GM12874 (cell line): ENCODE results near the gene SLC9A3.

Source experiments
- CTCF ChIP-seq: IDR thresholded peaks from 2 replicates; pipeline ENCODE4 v1.5.1; 2011; ENCODE audit warnings: low read depth, mild to moderate bottlenecking, control low read depth, low read length, moderate library complexity; ENCODE audit not compliant: insufficient read depth

The SLC9A3 gene

GRCh38 chr5:569868-570361 is 45.7 kb upstream of the SLC9A3 start:
- no peak for TF ChIP-seq CTCF

- no peak for TF ChIP-seq CTCF
Observed at GRCh38 chr5:569358-569867, 45.2 kb upstream of the SLC9A3 start.

- no peak for TF ChIP-seq CTCF
Observed at GRCh38 chr5:568809-569208, 44.6 kb upstream of the SLC9A3 start.

- TF ChIP-seq CTCF, result no peak
Observed at GRCh38 chr5:568061-568781, 44.0 kb upstream of the SLC9A3 start.

- no peak for TF ChIP-seq CTCF
Observed at GRCh38 chr5:567664-568060, 43.4 kb upstream of the SLC9A3 start.

GRCh38 chr5:566636-567309 is 42.5 kb upstream of the SLC9A3 start:
- no peak for TF ChIP-seq CTCF

GRCh38 chr5:565782-566440 is 41.7 kb upstream of the SLC9A3 start:
- TF ChIP-seq CTCF, result no peak
